GM18951 (cell line): ENCODE data around the gene TCAIM.
"Not testable (repeated sequence)": the region's sequence is repeated elsewhere in the genome, so short reads cannot be mapped to it uniquely, and the experiment has no call there.

ENCODE experiments used
- POLR2A ChIP-seq: IDR thresholded peaks from 4 replicates; pipeline ENCODE4 v1.6.1; 2011; ENCODE audit warnings: mild to moderate bottlenecking; ENCODE audit not compliant: insufficient read length, insufficient read depth; ENCODE audit errors: extremely low read depth
- in situ Hi-C: fragments of 300-500 bp; cut with MboI; formaldehyde crosslinking; loops from one replicate; pipeline ENCODE4 v1.12.0; 2022; ENCODE audit warnings: low sequenced_read_pairs, mixed read lengths, inconsistent platforms; ENCODE audit not compliant: unreplicated experiment

The TCAIM gene

DNA sequence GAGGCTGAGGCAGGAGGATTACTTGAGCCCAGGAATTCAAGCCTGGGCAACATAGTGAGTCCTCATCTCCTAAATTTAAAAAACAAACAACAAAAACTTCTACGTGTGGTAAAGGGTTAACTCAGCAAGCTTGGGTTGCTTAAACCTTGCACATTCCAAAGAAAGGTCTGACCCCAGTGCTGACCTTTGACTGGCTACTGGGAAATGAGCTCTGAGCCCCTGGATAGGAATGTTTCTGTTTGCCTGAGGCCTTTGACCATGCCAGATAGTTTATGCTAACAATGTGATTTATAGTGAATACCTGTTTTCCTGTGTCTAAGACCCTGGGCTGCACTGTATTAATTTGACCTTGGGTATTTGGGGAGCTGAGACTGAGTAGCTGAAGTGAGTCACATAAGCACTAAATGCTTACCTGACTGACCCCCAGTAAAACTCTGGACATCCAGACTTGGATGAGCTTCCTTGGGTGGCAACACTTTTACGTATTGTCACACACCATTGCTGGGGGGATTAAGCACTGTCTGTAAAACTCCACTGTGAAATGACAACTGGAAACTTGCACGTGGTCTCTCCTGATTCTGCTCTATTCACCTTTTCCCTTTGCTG lies 20.7 kb downstream of the TCAIM start:
- in situ Hi-C loops, result no loop called here

GRCh38 chr3:44363591-44363990 lies 25.0 kb downstream of the TCAIM start:
- in situ Hi-C loops, result no loop called here
- no peak for TF ChIP-seq POLR2A

More for the DNA sequence above, 20.7 kb downstream of the TCAIM start:
- no peak for TF ChIP-seq POLR2A

- TF ChIP-seq POLR2A, result no peak
- in situ Hi-C loops, result no loop called here
These were observed 27.4 kb downstream of the TCAIM start for GRCh38 chr3:44365952-44366351.

DNA sequence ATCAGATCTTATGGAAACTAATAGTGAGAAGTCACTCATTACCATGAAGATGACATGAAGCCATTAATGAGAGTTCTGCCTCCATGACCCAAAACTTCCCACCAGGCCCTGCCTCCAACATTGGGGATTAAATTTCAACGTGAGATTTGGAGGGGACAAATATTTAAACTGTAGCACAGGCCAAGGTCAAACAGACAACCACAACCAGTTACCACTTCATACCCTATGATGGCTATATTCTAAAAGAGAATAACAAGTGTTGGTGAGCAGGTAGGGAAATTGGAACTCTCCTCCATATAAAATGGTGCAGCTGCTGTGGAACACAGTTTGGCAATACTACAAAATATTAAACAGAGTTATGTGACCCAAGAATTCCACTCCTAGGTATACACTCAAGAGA lies 36.9 kb downstream of the TCAIM start:
- in situ Hi-C loops, result no loop called here
- TF ChIP-seq POLR2A, result no peak

GRCh38 chr3:44387404-44387803 lies 48.8 kb downstream of the TCAIM start:
- in situ Hi-C loops, result no loop called here
- no peak for TF ChIP-seq POLR2A

GRCh38 chr3:44392489-44392888 lies 53.9 kb downstream of the TCAIM start:
- in situ Hi-C loops, result no loop called here
- no peak for TF ChIP-seq POLR2A

- in situ Hi-C loops, result no loop called here
- TF ChIP-seq POLR2A, result no peak
These were observed 57.1 kb downstream of the TCAIM start for GRCh38 chr3:44395714-44396113.

DNA sequence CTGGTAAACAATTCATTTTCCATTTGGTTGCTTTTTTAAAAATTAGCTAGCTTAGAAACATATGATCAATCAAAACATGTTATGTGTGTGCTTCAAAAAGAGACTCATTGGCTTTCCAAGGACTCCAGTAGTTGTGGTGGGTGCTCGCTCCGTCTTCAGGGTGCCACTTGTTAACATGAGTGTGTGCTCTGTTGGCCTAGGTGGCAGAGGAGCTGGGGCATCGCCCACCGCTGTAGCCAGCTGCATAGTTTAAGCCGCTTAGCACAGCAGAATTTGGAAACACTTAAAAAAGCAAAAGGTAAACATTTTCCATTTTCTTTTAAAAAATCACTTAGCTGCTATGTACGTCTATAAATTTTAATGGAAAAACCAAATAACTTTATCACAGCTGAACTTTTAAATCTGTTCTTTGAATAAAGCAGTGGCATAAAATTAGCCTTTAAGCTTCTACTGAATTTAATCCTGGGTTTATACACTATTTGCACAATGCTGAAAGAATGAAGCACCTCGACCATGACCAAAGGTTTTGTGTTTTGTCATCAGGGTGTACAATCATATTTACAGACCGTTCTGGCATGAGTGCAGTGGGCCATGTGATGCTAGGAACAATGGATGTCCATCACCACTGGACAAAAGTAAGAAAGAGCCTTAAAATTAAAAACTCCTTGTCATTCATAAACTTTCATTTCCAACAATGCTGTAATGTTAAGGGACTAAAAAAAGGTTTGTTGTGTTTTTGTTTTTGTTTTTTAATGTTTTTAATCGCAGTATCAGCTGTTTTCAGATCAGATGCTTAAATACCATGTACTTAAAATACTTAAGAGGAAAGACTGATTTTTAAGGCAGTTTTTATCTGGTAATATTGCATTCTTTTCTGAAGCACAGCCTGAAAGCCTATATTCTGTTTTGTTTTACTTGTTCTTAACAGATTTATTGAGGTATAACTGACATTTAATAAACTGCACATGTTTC lies 57.9 kb downstream of the TCAIM start:
- TF ChIP-seq POLR2A, result no peak
- in situ Hi-C loops, result no loop called here

DNA sequence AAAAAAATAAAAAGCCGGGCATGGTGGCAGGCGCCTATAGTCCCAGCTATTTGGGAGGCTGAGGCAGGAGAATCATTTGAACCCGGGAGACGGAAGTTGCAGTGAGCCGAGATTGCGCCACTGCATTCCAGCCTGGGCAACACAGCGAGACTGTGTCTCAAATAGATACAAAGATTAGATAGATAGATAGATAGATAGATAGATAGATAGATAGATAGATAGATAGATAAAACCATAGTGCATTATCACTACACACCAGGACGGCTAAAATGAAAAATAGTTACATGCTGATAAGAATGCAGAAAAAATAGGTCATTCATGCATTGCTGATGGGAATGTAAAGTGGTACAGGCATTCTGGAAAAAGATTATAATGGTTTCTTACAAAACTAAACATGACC lies 59.7 kb downstream of the TCAIM start:
- in situ Hi-C loops, result not testable (repeated sequence)

GRCh38 chr3:44398853-44399252 lies 60.3 kb downstream of the TCAIM start:
- TF ChIP-seq POLR2A, result no peak
- in situ Hi-C loops, result no loop called here

DNA sequence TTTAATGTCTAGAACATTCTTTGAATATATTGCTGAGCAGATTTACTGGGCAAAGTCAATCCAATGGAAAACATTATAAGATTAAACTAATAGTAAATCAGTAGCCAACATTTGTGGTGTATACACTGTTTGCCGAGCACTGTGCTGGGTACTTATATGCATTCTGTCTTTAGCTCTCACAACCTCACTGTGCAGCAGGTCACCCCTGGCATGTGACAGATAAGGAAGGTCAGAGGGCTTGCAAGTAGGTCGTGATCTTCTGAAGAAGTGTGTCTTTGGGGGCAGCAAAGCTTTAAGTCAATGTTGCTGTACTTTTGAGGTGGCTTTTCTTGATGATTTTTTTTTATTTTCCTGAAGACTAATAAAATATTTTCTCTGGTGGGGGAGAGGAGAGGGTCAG lies 62.2 kb downstream of the TCAIM start:
- TF ChIP-seq POLR2A, result no peak
- in situ Hi-C loops, result no loop called here

DNA sequence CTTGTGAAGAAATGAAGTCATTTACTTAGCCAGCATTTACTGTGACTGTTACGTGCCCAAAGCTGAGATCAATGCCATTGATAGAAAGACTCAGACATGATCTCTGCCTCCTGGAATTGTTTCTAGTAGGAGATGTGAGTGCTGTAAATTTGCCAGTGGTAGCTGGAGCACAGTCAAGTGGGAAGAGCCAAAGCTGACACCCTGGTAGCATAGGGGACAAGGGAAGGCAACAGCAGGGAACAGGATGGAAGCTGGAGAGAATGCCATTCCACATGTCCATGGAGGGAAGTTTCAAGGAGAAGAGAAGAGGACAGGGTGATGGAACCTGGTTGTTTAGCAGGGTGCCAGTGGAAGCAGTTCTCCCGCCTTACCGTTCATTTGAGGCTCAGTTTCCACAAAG lies 64.0 kb downstream of the TCAIM start:
- TF ChIP-seq POLR2A, result no peak
- in situ Hi-C loops, result no loop called here

- in situ Hi-C loops, result no loop called here
- no peak for TF ChIP-seq POLR2A
These were observed 71.3 kb downstream of the TCAIM start for GRCh38 chr3:44409640-44410410.
